ENCODE data around the gene RAB44.

DNA sequence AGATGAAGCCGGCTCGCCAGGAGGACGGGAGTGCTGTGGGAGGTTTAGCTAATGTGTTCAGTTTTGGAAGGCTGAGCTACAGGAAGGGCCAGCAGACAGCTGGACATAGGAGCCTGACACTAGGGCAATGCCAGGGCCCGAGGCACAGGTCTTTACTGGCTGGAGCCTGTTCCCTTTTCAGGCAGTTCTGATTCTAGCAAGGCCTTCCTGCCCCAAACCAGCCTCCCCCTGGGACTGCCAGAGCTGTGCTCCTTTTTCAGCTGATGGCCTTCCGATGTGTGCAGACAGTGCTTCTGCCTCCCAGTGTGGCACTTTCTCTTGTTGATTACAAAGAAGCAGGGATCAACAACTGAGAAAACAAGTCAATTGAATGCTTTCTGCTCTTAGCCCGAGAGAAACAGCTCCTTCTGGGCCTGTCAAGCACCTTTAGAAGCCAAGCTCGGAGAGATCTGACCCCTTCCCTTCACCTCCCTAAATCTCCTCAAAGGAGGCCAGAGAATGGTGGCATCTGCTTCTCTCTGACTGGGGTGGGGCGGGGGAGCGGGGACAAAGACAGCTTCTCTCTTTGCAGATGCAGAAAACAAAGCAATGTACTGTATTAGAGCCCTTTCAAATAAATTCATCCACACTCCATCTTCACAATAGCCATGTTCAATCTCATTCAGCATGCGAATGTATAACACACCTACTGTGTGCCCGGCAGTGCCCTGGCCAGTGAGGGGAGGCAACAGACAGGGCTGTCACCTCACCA lies 63.2 kb downstream of the RAB44 start:
- TF ChIP-seq, protein P1, sequence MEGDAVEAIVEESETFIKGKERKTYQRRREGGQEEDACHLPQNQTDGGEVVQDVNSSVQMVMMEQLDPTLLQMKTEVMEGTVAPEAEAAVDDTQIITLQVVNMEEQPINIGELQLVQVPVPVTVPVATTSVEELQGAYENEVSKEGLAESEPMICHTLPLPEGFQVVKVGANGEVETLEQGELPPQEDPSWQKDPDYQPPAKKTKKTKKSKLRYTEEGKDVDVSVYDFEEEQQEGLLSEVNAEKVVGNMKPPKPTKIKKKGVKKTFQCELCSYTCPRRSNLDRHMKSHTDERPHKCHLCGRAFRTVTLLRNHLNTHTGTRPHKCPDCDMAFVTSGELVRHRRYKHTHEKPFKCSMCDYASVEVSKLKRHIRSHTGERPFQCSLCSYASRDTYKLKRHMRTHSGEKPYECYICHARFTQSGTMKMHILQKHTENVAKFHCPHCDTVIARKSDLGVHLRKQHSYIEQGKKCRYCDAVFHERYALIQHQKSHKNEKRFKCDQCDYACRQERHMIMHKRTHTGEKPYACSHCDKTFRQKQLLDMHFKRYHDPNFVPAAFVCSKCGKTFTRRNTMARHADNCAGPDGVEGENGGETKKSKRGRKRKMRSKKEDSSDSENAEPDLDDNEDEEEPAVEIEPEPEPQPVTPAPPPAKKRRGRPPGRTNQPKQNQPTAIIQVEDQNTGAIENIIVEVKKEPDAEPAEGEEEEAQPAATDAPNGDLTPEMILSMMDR (IDR thresholded peaks at IDR 0.05): no peak
- TF ChIP-seq POLR2A (IDR thresholded peaks at IDR 0.05) (no peak), POLR2AphosphoS5 (IDR thresholded peaks at IDR 0.05) (no peak)

Measured in stomach (tissue), 4 donors.